Mammary epithelial cell (primary cell): ENCODE measurements around the gene PSMC3IP.

Source experiments
- EZH2 ChIP-seq: IDR thresholded peaks from 2 replicates; pipeline ENCODE4 v1.6.1; 2012; ENCODE audit warnings: low read length, inconsistent platforms, borderline replicate concordance
- TF ChIP-seq, protein P1 (sequence below), 2 donors: IDR thresholded peaks in 1 of 2; conservative IDR thresholded peaks in 1 of 2; 2 replicates each; pipeline ENCODE4 v1.5.1; 2011 to 2012; ENCODE audit warnings: inconsistent platforms in 2 of 2, low read length in 2 of 2, mild to moderate bottlenecking in 2 of 2, control low read depth in 1 of 2, low read depth in 1 of 2; ENCODE audit not compliant: insufficient read depth in 1 of 2; ENCODE audit errors: extremely low read depth in 1 of 2

DNA sequence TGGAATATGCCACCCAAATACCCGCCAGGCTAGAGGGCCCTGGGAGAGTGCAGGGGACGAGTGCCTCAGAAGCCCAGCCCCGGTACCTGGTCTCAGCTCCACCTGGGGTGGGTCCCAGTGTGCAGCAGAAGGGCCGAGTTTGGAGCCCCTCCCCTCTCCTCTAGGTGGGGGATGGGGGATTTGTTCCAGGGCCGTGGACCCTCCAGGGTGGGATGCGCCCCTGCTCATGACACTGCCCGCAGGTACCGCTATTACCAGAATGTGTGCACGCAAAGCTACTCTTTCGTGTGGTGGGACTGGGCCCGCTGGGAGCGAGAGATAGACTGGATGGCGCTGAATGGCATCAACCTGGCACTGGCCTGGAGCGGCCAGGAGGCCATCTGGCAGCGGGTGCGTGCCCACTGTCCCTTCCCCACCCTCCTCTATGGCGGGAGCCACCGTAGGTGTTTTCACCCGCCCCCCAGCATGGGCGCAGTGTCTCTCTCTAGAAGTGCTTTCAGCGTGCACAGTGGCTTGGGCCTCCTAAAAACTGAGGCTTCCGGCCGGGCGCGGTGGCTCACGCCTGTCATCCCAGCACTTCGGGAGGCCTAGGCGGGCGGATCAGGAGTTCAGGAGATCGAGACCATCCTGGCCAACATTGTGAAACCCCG lies 40.2 kb downstream of the PSMC3IP start:
- TF ChIP-seq, protein P1, sequence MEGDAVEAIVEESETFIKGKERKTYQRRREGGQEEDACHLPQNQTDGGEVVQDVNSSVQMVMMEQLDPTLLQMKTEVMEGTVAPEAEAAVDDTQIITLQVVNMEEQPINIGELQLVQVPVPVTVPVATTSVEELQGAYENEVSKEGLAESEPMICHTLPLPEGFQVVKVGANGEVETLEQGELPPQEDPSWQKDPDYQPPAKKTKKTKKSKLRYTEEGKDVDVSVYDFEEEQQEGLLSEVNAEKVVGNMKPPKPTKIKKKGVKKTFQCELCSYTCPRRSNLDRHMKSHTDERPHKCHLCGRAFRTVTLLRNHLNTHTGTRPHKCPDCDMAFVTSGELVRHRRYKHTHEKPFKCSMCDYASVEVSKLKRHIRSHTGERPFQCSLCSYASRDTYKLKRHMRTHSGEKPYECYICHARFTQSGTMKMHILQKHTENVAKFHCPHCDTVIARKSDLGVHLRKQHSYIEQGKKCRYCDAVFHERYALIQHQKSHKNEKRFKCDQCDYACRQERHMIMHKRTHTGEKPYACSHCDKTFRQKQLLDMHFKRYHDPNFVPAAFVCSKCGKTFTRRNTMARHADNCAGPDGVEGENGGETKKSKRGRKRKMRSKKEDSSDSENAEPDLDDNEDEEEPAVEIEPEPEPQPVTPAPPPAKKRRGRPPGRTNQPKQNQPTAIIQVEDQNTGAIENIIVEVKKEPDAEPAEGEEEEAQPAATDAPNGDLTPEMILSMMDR (conservative IDR thresholded peaks at IDR 0.05 in 1 of 2, IDR thresholded peaks at IDR 0.05 in 1 of 2; ENCODE audit: extremely low read depth in 1 of 2, insufficient read depth in 1 of 2, low read depth in 1 of 2, low read length in 2 of 2): no peak
- TF ChIP-seq EZH2: no peak
